Osteoblast (primary cell): ENCODE measurements around the gene PCDH9. TPM values are rescaled to one million over a fixed set of nuclear protein-coding genes. Genes with fewer than 3 reads are reported as not detected.

Source experiments
- DNase-seq: peaks from one replicate; pipeline ENCODE4 v3.0.0; 2011; ENCODE audit warnings: low spot score, mixed read lengths; ENCODE audit not compliant: insufficient read length; ENCODE audit errors: missing footprints
- H2AFZ ChIP-seq: 2 replicates; pipeline ENCODE4 v1.6.0; 2011; ENCODE audit warnings: mild to moderate bottlenecking, low read length
- H3K27ac ChIP-seq: 2 replicates; pipeline ENCODE4 v1.5.1; 2011; ENCODE audit warnings: mild to moderate bottlenecking, low read depth, low read length, moderate library complexity
- H3K27me3 ChIP-seq: 2 replicates; pipeline ENCODE4 v1.6.0; 2012; ENCODE audit warnings: mild to moderate bottlenecking, control low read depth, inconsistent platforms, low read length, moderate library complexity; ENCODE audit not compliant: insufficient read depth
- H3K36me3 ChIP-seq: 2 replicates; pipeline ENCODE4 v1.5.1; 2011; ENCODE audit warnings: mild to moderate bottlenecking, low read length, control low read depth, moderate library complexity; ENCODE audit not compliant: insufficient read depth
- H3K4me1 ChIP-seq: 2 replicates; pipeline ENCODE4 v1.5.1; 2011; ENCODE audit warnings: mild to moderate bottlenecking, low read length, control low read depth, moderate library complexity; ENCODE audit not compliant: insufficient read depth
- H3K4me2 ChIP-seq: 2 replicates; pipeline ENCODE4 v1.6.0; 2011; ENCODE audit warnings: mild to moderate bottlenecking, low read length; ENCODE audit not compliant: insufficient read depth
- H3K4me3 ChIP-seq: fragments of 200-600 bp; sonication (generic); 3 replicates; pipeline ENCODE4 v1.5.1; 2012; ENCODE audit warnings: mild to moderate bottlenecking, low read length, inconsistent platforms; ENCODE audit not compliant: insufficient read depth
- H3K79me2 ChIP-seq: 2 replicates; pipeline ENCODE4 v1.6.0; 2012; ENCODE audit warnings: mild to moderate bottlenecking, low read length, control low read depth, inconsistent platforms; ENCODE audit not compliant: insufficient read depth
- H3K9me3 ChIP-seq: 2 replicates; pipeline ENCODE4 v1.5.1; 2011; ENCODE audit warnings: low read depth, low read length, control low read depth
- H4K20me1 ChIP-seq: 2 replicates; pipeline ENCODE4 v1.6.0; 2012; ENCODE audit warnings: mild to moderate bottlenecking, low read length, control low read depth; ENCODE audit not compliant: insufficient read depth
- CTCF ChIP-seq: IDR thresholded peaks from 2 replicates; pipeline ENCODE4 v1.5.1; 2011; ENCODE audit warnings: mild to moderate bottlenecking, low read depth, low read length, moderate library complexity; ENCODE audit errors: extremely low read depth
- total RNA-seq: library from RNA; depleted of rRNA; stranded (reverse); fragments of >200 nt; gene quantifications from 2 replicates; pipeline ENCODE4 v1.2.3, GENCODE V29; 2012

PCDH9 gene
- total RNA-seq, 1 donor = 1.1 TPM

- Histone ChIP-seq H4K20me1 (no peaks in the 10 kb centered on the region), H3K27ac (peak overlapping the region; percentile 90), H3K79me2 (no peaks in the 10 kb centered on the region), H3K4me2 (peak overlapping the region; percentile 83), H3K4me3 (no peak overlapping the region), H3K36me3 (no peaks in the 10 kb centered on the region), H3K4me1 (peaks cover 26% of the 10 kb centered on the region), H2AFZ (no peak overlapping the region), H3K27me3 (no peaks in the 10 kb centered on the region), H3K9me3 (no peaks in the 10 kb centered on the region)
- DNase-seq = peak; percentile 82
- TF ChIP-seq CTCF = no peak
These were observed 569.7 kb downstream of the PCDH9 start for GRCh38 chr13:66660468-66660813.

GRCh38 chr13:66659701-66660467 lies 570.3 kb downstream of the PCDH9 start:
- no peak for TF ChIP-seq CTCF
- Histone ChIP-seq H3K4me3 (peak overlapping the region; percentile 53), H3K27ac (peak overlapping the region; percentile 90), H3K27me3 (no peaks in the 10 kb centered on the region), H2AFZ (peak overlapping the region; percentile 73), H3K79me2 (no peaks in the 10 kb centered on the region), H3K36me3 (no peaks in the 10 kb centered on the region), H3K4me2 (peak overlapping the region; percentile 83), H3K9me3 (no peaks in the 10 kb centered on the region), H4K20me1 (no peaks in the 10 kb centered on the region), H3K4me1 (peaks cover 25% of the 10 kb centered on the region)
- DNase-seq = no peak

- H2AFZ ChIP-seq = peak overlapping the region; percentile 73
- peaks cover 25% of the 10 kb centered on the region for H3K4me1 ChIP-seq
- no peaks in the 10 kb centered on the region for H3K9me3 ChIP-seq
- H3K36me3 ChIP-seq = no peaks in the 10 kb centered on the region
- no peaks in the 10 kb centered on the region for H3K79me2 ChIP-seq
- TF ChIP-seq CTCF = no peak
- no peak for DNase-seq
- no peaks in the 10 kb centered on the region for H3K27me3 ChIP-seq
- H4K20me1 ChIP-seq = no peaks in the 10 kb centered on the region
- H3K4me2 ChIP-seq = peak overlapping the region; percentile 83
- H3K4me3 ChIP-seq = peak overlapping the region; percentile 53
- peak overlapping the region; percentile 90 for H3K27ac ChIP-seq
These were observed 570.9 kb downstream of the PCDH9 start for GRCh38 chr13:66659286-66659685.

- Histone ChIP-seq H3K27me3 (no peaks in the 10 kb centered on the region), H3K4me2 (peak overlapping the region; percentile 6), H3K4me3 (no peak overlapping the region), H3K9me3 (no peaks in the 10 kb centered on the region), H3K4me1 (peaks cover 25% of the 10 kb centered on the region), H2AFZ (no peak overlapping the region), H3K79me2 (no peaks in the 10 kb centered on the region), H3K27ac (peak overlapping the region; percentile 59), H3K36me3 (no peaks in the 10 kb centered on the region), H4K20me1 (no peaks in the 10 kb centered on the region)
- no peak for DNase-seq
- no peak for TF ChIP-seq CTCF
These were observed 572.8 kb downstream of the PCDH9 start for GRCh38 chr13:66657165-66657881.
